ENCODE measurements around the gene BNIPL.
A peak's percentile ranks its signal among the peaks of the same experiment; 100 is the strongest.

Gene BNIPL

GRCh38 chr1:151060007-151060656 is 23.7 kb downstream of the BNIPL start, which contains the start of gene MLLT11:
Gene MLLT11 (plus strand): TSS chr1:151060397. CDS start chr1:151067225, 6,828 bp downstream.
- Histone ChIP-seq H3K4me3 (replicated peaks; ENCODE audit: insufficient read depth, low read length) (peak within 1 kb of the TSS; percentile 87), H3K27ac (replicated peaks) (peak within 1 kb of the TSS; percentile 90), H3K27me3 (ENCODE audit: insufficient read depth, poor library complexity, severe bottlenecking) (no peaks in the 10 kb centered on the region)
- no peak for DNase-seq (ENCODE audit: low read depth in 1 of 2, low spot score in 1 of 2)
- TF ChIP-seq POLR2AphosphoS5 (IDR thresholded peaks at IDR 0.05; ENCODE audit: low read depth) (no peak), CTCF (IDR thresholded peaks at IDR 0.05; ENCODE audit: insufficient read depth, low read length) (no peak), SPI1 (IDR thresholded peaks at IDR 0.05; ENCODE audit: borderline replicate concordance, low read depth) (no peak), REST (IDR thresholded peaks at IDR 0.05; ENCODE audit: insufficient replicate concordance, low read depth) (no peak), GABPA (IDR thresholded peaks at IDR 0.05; ENCODE audit: low read depth) (no peak)

DNA sequence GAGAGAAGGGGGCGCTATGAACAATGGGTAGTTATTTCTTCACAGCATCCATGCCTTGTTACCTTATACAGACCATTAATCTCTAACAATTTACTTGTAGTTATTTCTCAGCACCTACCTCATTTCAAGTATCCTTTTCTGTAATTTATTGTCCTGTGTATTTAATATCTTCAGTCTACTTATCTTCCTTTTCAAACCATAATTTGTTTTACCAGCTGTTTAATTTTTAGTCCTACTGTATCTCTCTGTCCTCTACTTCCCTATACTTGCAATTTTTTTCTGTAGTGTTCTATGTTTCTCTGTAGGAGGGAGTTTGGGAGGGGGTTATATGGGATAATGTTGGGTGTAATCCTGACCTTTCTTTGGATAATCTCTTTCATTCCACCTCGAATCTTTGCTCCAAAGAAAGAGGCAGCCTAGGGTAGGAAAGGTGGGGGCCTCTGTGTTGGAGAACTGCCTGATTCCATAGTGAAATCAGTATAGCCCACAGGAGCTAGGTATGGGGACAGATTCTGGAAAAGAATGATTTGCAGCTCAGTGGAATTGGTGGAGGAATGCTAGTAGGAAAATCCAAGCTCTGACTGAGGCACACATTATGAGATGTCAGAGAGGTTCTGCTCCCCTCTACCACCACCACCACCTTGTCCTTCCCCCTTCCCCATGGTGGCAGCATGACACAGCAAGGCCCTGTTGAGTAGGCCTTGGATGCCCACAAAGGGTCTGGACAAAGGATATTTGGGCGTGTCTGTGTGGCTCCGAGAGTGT is 24.5 kb downstream of the BNIPL start:
- no peak for DNase-seq (ENCODE audit: low read depth in 1 of 2, low spot score in 1 of 2)
- Histone ChIP-seq H3K27me3 (ENCODE audit: insufficient read depth, poor library complexity, severe bottlenecking) (no peaks in the 10 kb centered on the region), H3K27ac (replicated peaks) (no peak overlapping the region), H3K4me3 (replicated peaks; ENCODE audit: insufficient read depth, low read length) (no peak overlapping the region)
- no peak for TF ChIP-seq POLR2AphosphoS5 (IDR thresholded peaks at IDR 0.05; ENCODE audit: low read depth)
- no peak for TF ChIP-seq SPI1 (IDR thresholded peaks at IDR 0.05; ENCODE audit: borderline replicate concordance, low read depth)
- no peak for TF ChIP-seq REST (IDR thresholded peaks at IDR 0.05; ENCODE audit: insufficient replicate concordance, low read depth)
- no peak for TF ChIP-seq CTCF (IDR thresholded peaks at IDR 0.05; ENCODE audit: insufficient read depth, low read length)
- no peak for TF ChIP-seq GABPA (IDR thresholded peaks at IDR 0.05; ENCODE audit: low read depth)

DNA sequence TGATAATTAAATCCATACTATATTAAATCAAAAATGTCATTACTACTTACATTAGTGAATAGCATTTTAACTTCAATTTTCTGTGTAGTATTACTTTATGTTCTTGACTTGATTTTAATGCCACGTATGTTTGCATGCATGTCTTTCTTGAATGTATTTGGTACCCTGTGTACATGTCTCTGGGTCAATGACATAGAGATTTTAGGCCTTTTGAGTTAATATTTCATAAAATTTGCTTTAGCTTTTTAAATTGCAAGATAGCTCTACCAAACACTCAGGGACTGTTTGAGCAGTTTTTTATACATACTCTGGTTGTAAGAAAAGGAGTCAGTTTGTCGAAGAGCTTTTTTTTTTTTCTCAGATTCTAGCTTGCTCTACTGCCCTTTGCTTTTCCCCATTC is 25.3 kb downstream of the BNIPL start:
- no peaks in the 10 kb centered on the region for H3K27me3 ChIP-seq (ENCODE audit: insufficient read depth, poor library complexity, severe bottlenecking)
- DNase-seq (ENCODE audit: low read depth in 1 of 2, low spot score in 1 of 2), result no peak
- no peak overlapping the region for H3K27ac ChIP-seq (replicated peaks)
- H3K4me3 ChIP-seq (replicated peaks; ENCODE audit: insufficient read depth, low read length), result no peak overlapping the region
- TF ChIP-seq POLR2AphosphoS5 (IDR thresholded peaks at IDR 0.05; ENCODE audit: low read depth) (no peak), CTCF (IDR thresholded peaks at IDR 0.05; ENCODE audit: insufficient read depth, low read length) (no peak), REST (IDR thresholded peaks at IDR 0.05; ENCODE audit: insufficient replicate concordance, low read depth) (no peak), SPI1 (IDR thresholded peaks at IDR 0.05; ENCODE audit: borderline replicate concordance, low read depth) (no peak), GABPA (IDR thresholded peaks at IDR 0.05; ENCODE audit: low read depth) (no peak)

Data from HL-60 (cell line).